Hepatocyte (in vitro differentiated cells): ENCODE measurements around the gene HIGD1A.

Experiments used
- CTCF ChIP-seq: fragments of 200-600 bp; sonication (generic); IDR thresholded peaks from 2 replicates; pipeline ENCODE4 v1.5.1; 2016; ENCODE audit warnings: antibody characterized with exemption, mild to moderate bottlenecking; ENCODE audit not compliant: poor library complexity
- EZH2 ChIP-seq: fragments of 200-600 bp; sonication (generic); IDR thresholded peaks from 2 replicates; pipeline ENCODE4 v1.6.1; 2016; ENCODE audit warnings: antibody characterized with exemption, mild to moderate bottlenecking, borderline replicate concordance
- EZH2phosphoT487 ChIP-seq: fragments of 200-600 bp; sonication (generic); IDR thresholded peaks from one replicate; pipeline ENCODE4 v1.6.1; 2018; ENCODE audit warnings: antibody characterized with exemption, mild to moderate bottlenecking, low read depth, moderate library complexity; ENCODE audit not compliant: unreplicated experiment, severe bottlenecking

GRCh38 chr3:42735615-42736014 lies 68.7 kb downstream of the HIGD1A start:
- no peak for TF ChIP-seq CTCF
- no peak for TF ChIP-seq EZH2phosphoT487
- TF ChIP-seq EZH2: no peak
